IMR-90 (cell line): Measurements from ENCODE around the gene MYBL2. TPM values are rescaled to one million over a fixed set of nuclear protein-coding genes. Genes with fewer than 3 reads are reported as not detected.

Experiments
- CEBPB ChIP-seq: IDR thresholded peaks from 2 replicates; pipeline ENCODE4 v1.6.1; 2012; ENCODE audit warnings: low read depth, low read length, improper control_type of control experiment
- ELK1 ChIP-seq: fragments of 150-350 bp; IDR thresholded peaks from 2 replicates; pipeline ENCODE4 v1.6.1; 2016; ENCODE audit warnings: low read depth, mild to moderate bottlenecking, low read length, moderate library complexity, borderline replicate concordance
- MAZ ChIP-seq: IDR thresholded peaks from 2 replicates; pipeline ENCODE4 v1.6.1; 2012; ENCODE audit warnings: low read depth, mild to moderate bottlenecking, low read length, improper control_type of control experiment, moderate library complexity, borderline replicate concordance
- MXI1 ChIP-seq: IDR thresholded peaks from 2 replicates; pipeline ENCODE4 v1.6.1; 2012; ENCODE audit warnings: low read depth, mild to moderate bottlenecking, low read length, moderate library complexity, borderline replicate concordance
- POLR2A ChIP-seq: IDR thresholded peaks from 2 replicates; pipeline ENCODE4 v1.6.1; 2012; ENCODE audit warnings: mild to moderate bottlenecking, low read depth, low read length
- RAD21 ChIP-seq: IDR thresholded peaks from 2 replicates; pipeline ENCODE4 v1.6.1; 2012; ENCODE audit warnings: low read length, improper control_type of control experiment
- polyA plus RNA-seq, 3 experiments: library from polyadenylated mRNA; depleted of rRNA; stranded (reverse); fragments of >200 nt; gene quantifications; 2 replicates each; pipeline ENCODE4 v1.2.3, GENCODE V29; 2012; ENCODE audit warnings: low replicate concordance in 1 of 3
- total RNA-seq: library from RNA; depleted of rRNA; stranded (reverse); fragments of >200 nt; gene quantifications from 2 replicates; pipeline ENCODE4 v1.2.3, GENCODE V29; 2012

The MYBL2 gene
- total and polyA plus RNA-seq, 2 of the 4 experiments (the other 2 are of a cell fraction) = 12.4 to 23.1 TPM

GRCh38 chr20:43746344-43747137 lies 79.6 kb downstream of the MYBL2 start (continued):
- TF ChIP-seq ELK1 (no peak), POLR2A (no peak), RAD21 (no peak), CEBPB (no peak), MXI1 (no peak), MAZ (no peak)
